HepG2 (cell line): ENCODE measurements around the gene INTS15. TPM values are rescaled to one million over a fixed set of nuclear protein-coding genes. Genes with fewer than 3 reads are reported as not detected.
A peak's percentile ranks its signal among the peaks of the same experiment; 100 is the strongest.

Source experiments
- DNMT3B ChIP-seq: conservative IDR thresholded peaks from 2 replicates; pipeline ENCODE4 v1.6.1; 2016; ENCODE audit warnings: missing biosample characterization, control low read depth
- FOXK2 ChIP-seq: fragments of 450-650 bp; IDR thresholded peaks from 2 replicates; pipeline ENCODE4 v1.6.1; 2016
- HDAC1 ChIP-seq: sonication (generic); formaldehyde crosslinking; IDR thresholded peaks from 2 replicates; pipeline ENCODE4 v1.5.1; 2020; ENCODE audit warnings: mild to moderate bottlenecking, missing genetic modification reagents
- NFRKB ChIP-seq: fragments of 450-650 bp; IDR thresholded peaks from 2 replicates; pipeline ENCODE4 v1.6.1; 2017
- PATZ1 ChIP-seq: sonication (generic); formaldehyde crosslinking; IDR thresholded peaks from 2 replicates; pipeline ENCODE4 v1.4.0; 2020; ENCODE audit warnings: missing genetic modification reagents
- RBAK ChIP-seq: sonication (generic); formaldehyde crosslinking; IDR thresholded peaks from 2 replicates; pipeline ENCODE4 v1.5.1; 2020; ENCODE audit warnings: mild to moderate bottlenecking, missing genetic modification reagents
- SALL1 ChIP-seq: sonication (generic); formaldehyde crosslinking; IDR thresholded peaks from 2 replicates; pipeline ENCODE4 v1.8.0; 2022; ENCODE audit warnings: mild to moderate bottlenecking, missing genetic modification reagents
- SNRNP70 ChIP-seq: fragments of 200-400 bp; formaldehyde crosslinking; IDR thresholded peaks from 2 replicates; pipeline ENCODE4 v1.6.1; 2017; ENCODE audit warnings: mild to moderate bottlenecking, low read depth, low read length, moderate library complexity
- ZNF180 ChIP-seq: sonication (generic); formaldehyde crosslinking; IDR thresholded peaks from 2 replicates; pipeline ENCODE4 v1.4.0; 2020; ENCODE audit warnings: low read depth, missing genetic modification reagents, borderline replicate concordance
- ZNF326 ChIP-seq: sonication (generic); formaldehyde crosslinking; IDR thresholded peaks from 2 replicates; pipeline ENCODE4 v1.4.0; 2020; ENCODE audit warnings: missing genetic modification reagents, borderline replicate concordance
- ZNF790 ChIP-seq: sonication (generic); formaldehyde crosslinking; IDR thresholded peaks from 2 replicates; pipeline ENCODE4 v1.8.0; 2022; ENCODE audit warnings: missing genetic modification reagents, mild to moderate bottlenecking, borderline replicate concordance
- ZNF839 ChIP-seq: sonication (generic); formaldehyde crosslinking; IDR thresholded peaks from 2 replicates; pipeline ENCODE4 v1.4.0; 2020; ENCODE audit warnings: missing genetic modification reagents, mild to moderate bottlenecking, borderline replicate concordance
- polyA plus RNA-seq, 8 experiments: library from polyadenylated mRNA; depleted of rRNA in 3 of 8; stranded (reverse) in 7 of 8; unstranded in 1 of 8; fragments of >200 nt; fragmentation: Illumina TruSeq in 4 of 8; extraction: Trizol in 4 of 8; gene quantifications; 2 replicates each; pipeline versions ENCODE4 v1.2.1 to v1.2.3, GENCODE V29; 2011 to 2016; ENCODE audit warnings: low read depth in 4 of 8, missing spikeins in 1 of 8, mixed read lengths in 1 of 8; ENCODE audit not compliant: insufficient read depth in 1 of 8
- total RNA-seq, 5 experiments: library from RNA; depleted of rRNA; stranded (reverse); fragments of >200 nt; fragmentation: Illumina TruSeq; extraction: Trizol; gene quantifications; 2 replicates each; pipeline ENCODE4 v1.2.3, GENCODE V29; 2016; ENCODE audit warnings: low read depth in 1 of 5
- TF ChIP-seq, protein P1 (sequence below): sonication (generic); formaldehyde crosslinking; conservative IDR thresholded peaks from 2 replicates; pipeline ENCODE4 v1.5.0; 2020; ENCODE audit warnings: missing genetic modification reagents
- TF ChIP-seq, protein P2 (sequence below): sonication (generic); formaldehyde crosslinking; IDR thresholded peaks from 2 replicates; pipeline ENCODE4 v1.4.0; 2020; ENCODE audit warnings: missing genetic modification reagents
- TF ChIP-seq, protein P3 (sequence below): sonication (generic); formaldehyde crosslinking; IDR thresholded peaks from 2 replicates; pipeline ENCODE4 v1.4.0; 2020; ENCODE audit warnings: mild to moderate bottlenecking, missing genetic modification reagents

INTS15 gene
- total and polyA plus RNA-seq, 2 of the 13 experiments (the other 11 are each of a cell fraction or from before 2014, with no cell fraction given): 16.3 to 25.7 TPM

GRCh38 chr7:6636741-6637543, 47.1 kb downstream of the INTS15 start, which contains the start of gene ZNF316 (continued):
- TF ChIP-seq, protein P1, sequence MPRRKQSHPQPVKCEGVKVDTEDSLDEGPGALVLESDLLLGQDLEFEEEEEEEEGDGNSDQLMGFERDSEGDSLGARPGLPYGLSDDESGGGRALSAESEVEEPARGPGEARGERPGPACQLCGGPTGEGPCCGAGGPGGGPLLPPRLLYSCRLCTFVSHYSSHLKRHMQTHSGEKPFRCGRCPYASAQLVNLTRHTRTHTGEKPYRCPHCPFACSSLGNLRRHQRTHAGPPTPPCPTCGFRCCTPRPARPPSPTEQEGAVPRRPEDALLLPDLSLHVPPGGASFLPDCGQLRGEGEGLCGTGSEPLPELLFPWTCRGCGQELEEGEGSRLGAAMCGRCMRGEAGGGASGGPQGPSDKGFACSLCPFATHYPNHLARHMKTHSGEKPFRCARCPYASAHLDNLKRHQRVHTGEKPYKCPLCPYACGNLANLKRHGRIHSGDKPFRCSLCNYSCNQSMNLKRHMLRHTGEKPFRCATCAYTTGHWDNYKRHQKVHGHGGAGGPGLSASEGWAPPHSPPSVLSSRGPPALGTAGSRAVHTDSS: no peak
- no peak for TF ChIP-seq NFRKB
- TF ChIP-seq FOXK2: no peak
- no peak for TF ChIP-seq DNMT3B (CRISPR knock-in tag)
- TF ChIP-seq ZNF839: no peak
- no peak for TF ChIP-seq ZNF180 (CRISPR knock-in tag)
- TF ChIP-seq, protein P2, sequence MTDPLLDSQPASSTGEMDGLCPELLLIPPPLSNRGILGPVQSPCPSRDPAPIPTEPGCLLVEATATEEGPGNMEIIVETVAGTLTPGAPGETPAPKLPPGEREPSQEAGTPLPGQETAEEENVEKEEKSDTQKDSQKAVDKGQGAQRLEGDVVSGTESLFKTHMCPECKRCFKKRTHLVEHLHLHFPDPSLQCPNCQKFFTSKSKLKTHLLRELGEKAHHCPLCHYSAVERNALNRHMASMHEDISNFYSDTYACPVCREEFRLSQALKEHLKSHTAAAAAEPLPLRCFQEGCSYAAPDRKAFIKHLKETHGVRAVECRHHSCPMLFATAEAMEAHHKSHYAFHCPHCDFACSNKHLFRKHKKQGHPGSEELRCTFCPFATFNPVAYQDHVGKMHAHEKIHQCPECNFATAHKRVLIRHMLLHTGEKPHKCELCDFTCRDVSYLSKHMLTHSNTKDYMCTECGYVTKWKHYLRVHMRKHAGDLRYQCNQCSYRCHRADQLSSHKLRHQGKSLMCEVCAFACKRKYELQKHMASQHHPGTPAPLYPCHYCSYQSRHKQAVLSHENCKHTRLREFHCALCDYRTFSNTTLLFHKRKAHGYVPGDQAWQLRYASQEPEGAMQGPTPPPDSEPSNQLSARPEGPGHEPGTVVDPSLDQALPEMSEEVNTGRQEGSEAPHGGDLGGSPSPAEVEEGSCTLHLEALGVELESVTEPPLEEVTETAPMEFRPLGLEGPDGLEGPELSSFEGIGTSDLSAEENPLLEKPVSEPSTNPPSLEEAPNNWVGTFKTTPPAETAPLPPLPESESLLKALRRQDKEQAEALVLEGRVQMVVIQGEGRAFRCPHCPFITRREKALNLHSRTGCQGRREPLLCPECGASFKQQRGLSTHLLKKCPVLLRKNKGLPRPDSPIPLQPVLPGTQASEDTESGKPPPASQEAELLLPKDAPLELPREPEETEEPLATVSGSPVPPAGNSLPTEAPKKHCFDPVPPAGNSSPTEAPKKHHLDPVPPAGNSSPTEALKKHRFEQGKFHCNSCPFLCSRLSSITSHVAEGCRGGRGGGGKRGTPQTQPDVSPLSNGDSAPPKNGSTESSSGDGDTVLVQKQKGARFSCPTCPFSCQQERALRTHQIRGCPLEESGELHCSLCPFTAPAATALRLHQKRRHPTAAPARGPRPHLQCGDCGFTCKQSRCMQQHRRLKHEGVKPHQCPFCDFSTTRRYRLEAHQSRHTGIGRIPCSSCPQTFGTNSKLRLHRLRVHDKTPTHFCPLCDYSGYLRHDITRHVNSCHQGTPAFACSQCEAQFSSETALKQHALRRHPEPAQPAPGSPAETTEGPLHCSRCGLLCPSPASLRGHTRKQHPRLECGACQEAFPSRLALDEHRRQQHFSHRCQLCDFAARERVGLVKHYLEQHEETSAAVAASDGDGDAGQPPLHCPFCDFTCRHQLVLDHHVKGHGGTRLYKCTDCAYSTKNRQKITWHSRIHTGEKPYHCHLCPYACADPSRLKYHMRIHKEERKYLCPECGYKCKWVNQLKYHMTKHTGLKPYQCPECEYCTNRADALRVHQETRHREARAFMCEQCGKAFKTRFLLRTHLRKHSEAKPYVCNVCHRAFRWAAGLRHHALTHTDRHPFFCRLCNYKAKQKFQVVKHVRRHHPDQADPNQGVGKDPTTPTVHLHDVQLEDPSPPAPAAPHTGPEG: 0 out of 2 replicates have a peak, but pooled peaks have one; percentile 39
- peak; percentile 24; the same call in 1 of the 2 replicates for TF ChIP-seq SALL1 (CRISPR knock-in tag)
- TF ChIP-seq PATZ1 (CRISPR knock-in tag): 0 out of 2 replicates have a peak, but pooled peaks have one; percentile 23
- no peak for TF ChIP-seq SNRNP70
- TF ChIP-seq ZNF326 (CRISPR knock-in tag): no peak
- TF ChIP-seq ZNF790: no peak
- no peak for TF ChIP-seq RBAK (CRISPR knock-in tag)
- TF ChIP-seq HDAC1 (CRISPR knock-in tag): no peak
- TF ChIP-seq, protein P3, sequence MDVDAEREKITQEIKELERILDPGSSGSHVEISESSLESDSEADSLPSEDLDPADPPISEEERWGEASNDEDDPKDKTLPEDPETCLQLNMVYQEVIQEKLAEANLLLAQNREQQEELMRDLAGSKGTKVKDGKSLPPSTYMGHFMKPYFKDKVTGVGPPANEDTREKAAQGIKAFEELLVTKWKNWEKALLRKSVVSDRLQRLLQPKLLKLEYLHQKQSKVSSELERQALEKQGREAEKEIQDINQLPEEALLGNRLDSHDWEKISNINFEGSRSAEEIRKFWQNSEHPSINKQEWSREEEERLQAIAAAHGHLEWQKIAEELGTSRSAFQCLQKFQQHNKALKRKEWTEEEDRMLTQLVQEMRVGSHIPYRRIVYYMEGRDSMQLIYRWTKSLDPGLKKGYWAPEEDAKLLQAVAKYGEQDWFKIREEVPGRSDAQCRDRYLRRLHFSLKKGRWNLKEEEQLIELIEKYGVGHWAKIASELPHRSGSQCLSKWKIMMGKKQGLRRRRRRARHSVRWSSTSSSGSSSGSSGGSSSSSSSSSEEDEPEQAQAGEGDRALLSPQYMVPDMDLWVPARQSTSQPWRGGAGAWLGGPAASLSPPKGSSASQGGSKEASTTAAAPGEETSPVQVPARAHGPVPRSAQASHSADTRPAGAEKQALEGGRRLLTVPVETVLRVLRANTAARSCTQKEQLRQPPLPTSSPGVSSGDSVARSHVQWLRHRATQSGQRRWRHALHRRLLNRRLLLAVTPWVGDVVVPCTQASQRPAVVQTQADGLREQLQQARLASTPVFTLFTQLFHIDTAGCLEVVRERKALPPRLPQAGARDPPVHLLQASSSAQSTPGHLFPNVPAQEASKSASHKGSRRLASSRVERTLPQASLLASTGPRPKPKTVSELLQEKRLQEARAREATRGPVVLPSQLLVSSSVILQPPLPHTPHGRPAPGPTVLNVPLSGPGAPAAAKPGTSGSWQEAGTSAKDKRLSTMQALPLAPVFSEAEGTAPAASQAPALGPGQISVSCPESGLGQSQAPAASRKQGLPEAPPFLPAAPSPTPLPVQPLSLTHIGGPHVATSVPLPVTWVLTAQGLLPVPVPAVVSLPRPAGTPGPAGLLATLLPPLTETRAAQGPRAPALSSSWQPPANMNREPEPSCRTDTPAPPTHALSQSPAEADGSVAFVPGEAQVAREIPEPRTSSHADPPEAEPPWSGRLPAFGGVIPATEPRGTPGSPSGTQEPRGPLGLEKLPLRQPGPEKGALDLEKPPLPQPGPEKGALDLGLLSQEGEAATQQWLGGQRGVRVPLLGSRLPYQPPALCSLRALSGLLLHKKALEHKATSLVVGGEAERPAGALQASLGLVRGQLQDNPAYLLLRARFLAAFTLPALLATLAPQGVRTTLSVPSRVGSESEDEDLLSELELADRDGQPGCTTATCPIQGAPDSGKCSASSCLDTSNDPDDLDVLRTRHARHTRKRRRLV (CRISPR knock-in tag): no peak
